OCI-LY1 (cell line): ENCODE measurements around the gene BPTF.
A peak's percentile ranks its signal among the peaks of the same experiment; 100 is the strongest.

ENCODE experiments used
- H2AFZ ChIP-seq: fragments of 200-600 bp; sonication (generic), shearing (Covaris generic); 2 replicates; pipeline ENCODE4 v1.6.0; 2014; ENCODE audit warnings: antibody characterized with exemption, mild to moderate bottlenecking, low read length
- H3F3A ChIP-seq: fragments of 200-600 bp; sonication (generic), shearing (Covaris generic); 2 replicates; pipeline ENCODE4 v1.6.0; 2014; ENCODE audit warnings: mild to moderate bottlenecking, antibody characterized with exemption, low read length, moderate library complexity; ENCODE audit not compliant: insufficient read depth
- H3K27ac ChIP-seq: fragments of 200-600 bp; sonication (generic); 2 replicates; pipeline ENCODE4 v1.5.1; 2014; ENCODE audit warnings: low read length, mixed run types, mild to moderate bottlenecking, low read depth; ENCODE audit not compliant: poor library complexity, severe bottlenecking
- H3K27me3 ChIP-seq: fragments of 200-600 bp; sonication (generic); 2 replicates; pipeline ENCODE4 v1.6.0; 2014; ENCODE audit warnings: antibody characterized with exemption, mild to moderate bottlenecking, low read length, moderate library complexity; ENCODE audit not compliant: insufficient read depth
- H3K36me3 ChIP-seq: fragments of 200-600 bp; sonication (generic); 2 replicates; pipeline ENCODE4 v1.6.1; 2014; ENCODE audit warnings: mild to moderate bottlenecking, antibody characterized with exemption, low read length, moderate library complexity, mixed read lengths; ENCODE audit not compliant: insufficient read depth
- H3K4me1 ChIP-seq: fragments of 200-600 bp; sonication (generic); 2 replicates; pipeline ENCODE4 v1.5.1; 2014; ENCODE audit warnings: mild to moderate bottlenecking, low read length, moderate library complexity; ENCODE audit not compliant: insufficient read depth, severe bottlenecking
- H3K4me2 ChIP-seq: fragments of 200-600 bp; sonication (generic), shearing (Covaris generic); 2 replicates; pipeline ENCODE4 v1.6.1; 2014; ENCODE audit warnings: low read length
- H3K4me3 ChIP-seq: fragments of 200-600 bp; sonication (generic); 2 replicates; pipeline ENCODE4 v1.5.1; 2014; ENCODE audit warnings: low read length, low read depth, mild to moderate bottlenecking, mixed read lengths; ENCODE audit not compliant: poor library complexity, severe bottlenecking
- H3K79me2 ChIP-seq: fragments of 200-600 bp; shearing (Covaris generic); 2 replicates; pipeline ENCODE4 v1.6.1; 2016; ENCODE audit warnings: mixed run types, low read length, mixed read lengths; ENCODE audit not compliant: insufficient read depth
- H3K9ac ChIP-seq: fragments of 200-600 bp; sonication (generic), shearing (Covaris generic); 2 replicates; pipeline ENCODE4 v1.6.1; 2014; ENCODE audit warnings: mild to moderate bottlenecking, low read length, mixed read lengths
- H3K9me2 ChIP-seq: fragments of 200-600 bp; sonication (generic), shearing (Covaris generic); 2 replicates; pipeline ENCODE4 v1.6.1; 2014; ENCODE audit warnings: low read depth, mild to moderate bottlenecking, low read length, mixed read lengths
- H3K9me3 ChIP-seq: fragments of 200-600 bp; shearing (Covaris generic); 2 replicates; pipeline ENCODE4 v1.6.1; 2014; ENCODE audit warnings: low read length, mixed read lengths
- H4K20me1 ChIP-seq: fragments of 200-600 bp; sonication (generic), shearing (Covaris generic); 2 replicates; pipeline ENCODE4 v1.6.0; 2016; ENCODE audit warnings: mild to moderate bottlenecking, low read length; ENCODE audit not compliant: insufficient read depth
- EZH2 ChIP-seq: fragments of 200-600 bp; sonication (generic), shearing (Covaris generic); IDR thresholded peaks from 2 replicates; pipeline ENCODE4 v1.8.0; 2017; ENCODE audit warnings: borderline replicate concordance, mixed run types, mild to moderate bottlenecking, antibody characterized with exemption, low read length, moderate library complexity, mixed read lengths
- TF ChIP-seq, protein P1 (sequence below): fragments of 200-600 bp; sonication (generic), shearing (Covaris generic); IDR thresholded peaks from 2 replicates; pipeline ENCODE4 v1.5.1; 2017; ENCODE audit warnings: mild to moderate bottlenecking, antibody characterized with exemption, low read length, moderate library complexity, mixed read lengths

BPTF gene

DNA sequence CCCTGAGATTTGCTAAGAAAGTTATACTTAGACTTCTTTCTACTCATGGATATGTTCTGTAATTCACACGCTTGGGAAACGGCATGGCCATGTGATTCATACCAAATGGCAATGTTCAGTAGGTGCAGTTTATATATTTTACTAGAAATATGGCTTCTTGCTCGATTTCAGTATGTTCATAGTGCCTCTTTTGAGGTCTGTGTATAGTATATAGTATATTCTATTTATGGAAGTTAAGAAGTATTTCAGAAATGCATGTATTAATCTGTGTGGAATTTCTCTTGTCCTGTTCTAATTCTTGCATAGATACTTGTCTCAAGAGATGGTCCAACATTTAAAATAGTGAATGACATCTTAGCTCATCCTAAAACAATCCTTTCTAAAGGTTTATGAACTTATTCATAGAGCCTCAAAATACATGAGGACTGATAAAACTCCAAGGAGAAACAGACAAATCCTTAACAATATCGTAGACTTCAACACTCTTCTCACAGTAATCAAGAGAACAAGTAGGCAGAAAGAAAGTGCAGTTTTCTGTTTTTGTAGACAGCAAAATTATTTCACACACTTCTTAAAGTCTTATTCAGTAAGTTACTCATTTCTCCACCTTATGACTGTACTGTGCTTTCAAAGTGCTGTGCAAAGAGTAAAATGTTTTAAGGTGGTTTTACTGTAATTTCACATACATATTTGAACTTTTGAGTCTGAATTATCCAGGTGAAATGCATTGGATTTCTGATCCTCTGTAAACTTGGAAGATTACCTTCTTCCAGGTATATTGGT, 11.1 kb downstream of the BPTF start:
- peaks cover 53% of the 10 kb centered on the region for H3K4me1 ChIP-seq
- peak overlapping the region; percentile 18; the same call in 1 of the 2 replicates for H3K4me2 ChIP-seq
- no peaks in the 10 kb centered on the region for H3F3A ChIP-seq
- no peaks in the 10 kb centered on the region for H3K27me3 ChIP-seq
- H3K9me3 ChIP-seq = no peaks in the 10 kb centered on the region
- no peak overlapping the region for H3K9ac ChIP-seq
- H3K79me2 ChIP-seq = peaks cover 100% of the 10 kb centered on the region
- H3K4me3 ChIP-seq = no peak overlapping the region
- H4K20me1 ChIP-seq = no peaks in the 10 kb centered on the region
- H3K36me3 ChIP-seq = peaks cover 35% of the 10 kb centered on the region
- H3K27ac ChIP-seq = no peak overlapping the region
- no peak overlapping the region for H2AFZ ChIP-seq
- H3K9me2 ChIP-seq = no peaks in the 10 kb centered on the region
- no peak for TF ChIP-seq EZH2
- TF ChIP-seq, protein P1, sequence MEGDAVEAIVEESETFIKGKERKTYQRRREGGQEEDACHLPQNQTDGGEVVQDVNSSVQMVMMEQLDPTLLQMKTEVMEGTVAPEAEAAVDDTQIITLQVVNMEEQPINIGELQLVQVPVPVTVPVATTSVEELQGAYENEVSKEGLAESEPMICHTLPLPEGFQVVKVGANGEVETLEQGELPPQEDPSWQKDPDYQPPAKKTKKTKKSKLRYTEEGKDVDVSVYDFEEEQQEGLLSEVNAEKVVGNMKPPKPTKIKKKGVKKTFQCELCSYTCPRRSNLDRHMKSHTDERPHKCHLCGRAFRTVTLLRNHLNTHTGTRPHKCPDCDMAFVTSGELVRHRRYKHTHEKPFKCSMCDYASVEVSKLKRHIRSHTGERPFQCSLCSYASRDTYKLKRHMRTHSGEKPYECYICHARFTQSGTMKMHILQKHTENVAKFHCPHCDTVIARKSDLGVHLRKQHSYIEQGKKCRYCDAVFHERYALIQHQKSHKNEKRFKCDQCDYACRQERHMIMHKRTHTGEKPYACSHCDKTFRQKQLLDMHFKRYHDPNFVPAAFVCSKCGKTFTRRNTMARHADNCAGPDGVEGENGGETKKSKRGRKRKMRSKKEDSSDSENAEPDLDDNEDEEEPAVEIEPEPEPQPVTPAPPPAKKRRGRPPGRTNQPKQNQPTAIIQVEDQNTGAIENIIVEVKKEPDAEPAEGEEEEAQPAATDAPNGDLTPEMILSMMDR = no peak

DNA sequence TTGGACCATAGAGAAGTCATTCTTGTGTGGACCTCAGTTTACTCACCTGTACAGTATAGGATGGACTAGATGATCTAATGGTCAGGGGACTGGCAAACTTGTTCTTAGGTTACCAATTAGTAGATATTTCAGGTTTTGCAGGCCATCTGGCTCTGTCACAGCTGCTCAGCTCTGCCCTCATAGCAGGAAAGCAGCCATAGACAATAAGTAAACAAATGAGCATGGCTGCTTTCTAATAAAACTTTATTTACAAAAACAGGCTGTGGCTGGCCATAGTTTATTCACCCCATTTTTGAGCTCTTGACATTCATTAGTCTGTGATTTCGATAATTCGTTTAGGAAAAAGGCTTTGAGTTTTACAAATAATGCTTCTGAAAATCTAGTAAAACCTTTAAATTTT, 12.7 kb downstream of the BPTF start:
- Histone ChIP-seq H3K4me3 (no peak overlapping the region), H3K9ac (no peak overlapping the region), H3K9me3 (no peaks in the 10 kb centered on the region), H3K36me3 (peaks cover 42% of the 10 kb centered on the region), H3K4me2 (no peak overlapping the region; the same call in 1 of the 2 replicates), H3K79me2 (peaks cover 100% of the 10 kb centered on the region), H3K27ac (no peak overlapping the region), H3F3A (no peaks in the 10 kb centered on the region), H3K4me1 (peaks cover 50% of the 10 kb centered on the region), H2AFZ (no peak overlapping the region), H4K20me1 (no peaks in the 10 kb centered on the region), H3K27me3 (no peaks in the 10 kb centered on the region), H3K9me2 (no peaks in the 10 kb centered on the region)
- TF ChIP-seq, protein P1 = no peak
- TF ChIP-seq EZH2 = no peak

DNA sequence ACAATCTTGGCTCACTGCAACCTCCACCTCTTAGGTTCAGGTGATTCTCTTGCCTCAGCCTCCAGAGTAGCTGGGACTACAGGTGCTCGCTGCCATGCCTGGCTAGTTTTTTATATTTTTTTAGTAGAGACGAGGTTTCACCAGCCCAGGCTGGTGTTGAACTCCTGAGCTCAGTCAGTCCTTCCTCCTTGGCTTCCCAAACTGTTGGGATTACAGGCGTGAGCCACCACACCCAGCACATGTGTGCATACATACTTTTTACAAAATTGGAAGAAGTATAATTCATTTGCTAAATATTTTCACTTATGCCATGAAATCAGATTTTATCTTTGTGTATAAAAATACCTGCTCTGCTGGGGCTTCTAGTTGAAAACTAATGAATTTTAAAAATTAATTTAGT, 13.2 kb downstream of the BPTF start:
- H3K79me2 ChIP-seq = peaks cover 99% of the 10 kb centered on the region
- peaks cover 50% of the 10 kb centered on the region for H3K4me1 ChIP-seq
- no peak overlapping the region for H3K4me2 ChIP-seq
- H3K27ac ChIP-seq = no peak overlapping the region
- H3K4me3 ChIP-seq = no peak overlapping the region
- peaks cover 36% of the 10 kb centered on the region for H3K36me3 ChIP-seq
- H2AFZ ChIP-seq = no peak overlapping the region
- H3F3A ChIP-seq = no peaks in the 10 kb centered on the region
- no peak overlapping the region for H3K9ac ChIP-seq
- H3K9me3 ChIP-seq = no peaks in the 10 kb centered on the region
- H3K27me3 ChIP-seq = no peaks in the 10 kb centered on the region
- H4K20me1 ChIP-seq = no peaks in the 10 kb centered on the region
- TF ChIP-seq, protein P1 = no peak
- no peak for TF ChIP-seq EZH2
- no peaks in the 10 kb centered on the region for H3K9me2 ChIP-seq
